ENCODE results near the gene GRIK3. TPM values are rescaled to one million over a fixed set of nuclear protein-coding genes. Genes with fewer than 3 reads are reported as not detected.

GRIK3 gene
- total and polyA plus RNA-seq, 2 of the 8 experiments (the other 6 are each of a cell fraction or from before 2014, with no cell fraction given), result 2.1 to 3.4 TPM

DNA sequence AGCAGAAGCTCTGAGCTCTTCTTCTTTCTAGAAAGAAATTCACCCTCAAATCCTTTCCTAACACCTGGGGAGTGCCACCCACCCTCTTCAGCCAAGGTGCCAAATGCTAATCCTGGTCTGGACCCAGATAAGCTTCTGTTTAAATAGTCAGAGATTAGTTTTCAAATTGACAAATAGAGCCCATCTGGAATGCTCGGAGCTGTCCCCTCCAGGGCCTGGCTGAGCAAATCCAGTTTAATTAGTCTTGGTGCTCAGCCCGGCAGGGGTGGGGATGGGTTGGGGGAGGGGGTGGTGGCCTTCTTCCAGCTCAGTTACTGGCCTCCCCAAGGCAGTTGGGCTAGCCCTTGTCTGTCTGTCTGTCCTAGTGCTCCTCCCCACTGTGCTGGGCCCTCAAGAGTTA lies 269.5 kb downstream of the GRIK3 start:
- no peak overlapping the region for H2BK15ac ChIP-seq (ENCODE audit: low read length)
- peaks cover 6% of the 10 kb centered on the region; the same call in 1 of the 2 replicates for H3K23me2 ChIP-seq (ENCODE audit: low read depth, low read length)
- H3K27ac ChIP-seq (ENCODE audit: low read depth, low read length), result no peak overlapping the region
- H2AK5ac ChIP-seq (ENCODE audit: low read depth, low read length), result no peak overlapping the region
- no peak overlapping the region for H3K14ac ChIP-seq (ENCODE audit: insufficient read length)
- no peaks in the 10 kb centered on the region for H3K27me3 ChIP-seq (replicated peaks in 1 of 4; ENCODE audit: control insufficient read depth in 3 of 4, extremely low read depth in 1 of 4, insufficient read depth in 3 of 4, low read length in 3 of 4)
- H3K4me2 ChIP-seq (ENCODE audit: insufficient read depth in 1 of 2, low read depth in 2 of 2, low read length in 2 of 2), result peak overlapping the region in 1 of 2 experiments; percentile 47; a peak in 2 of 4 replicates
- H4K5ac ChIP-seq (ENCODE audit: insufficient read length, low read depth, low read length), result no peak overlapping the region
- no peak for FAIRE-seq
- 0 out of 2 replicates have a peak overlapping the region, but pooled peaks have one; percentile 72 for H2BK20ac ChIP-seq (ENCODE audit: low read length)
- H3K4ac ChIP-seq (replicated peaks; ENCODE audit: insufficient read length, low read depth, low read length), result no peak overlapping the region
- no peak overlapping the region for H3K4me3 ChIP-seq (ENCODE audit: extremely low read depth in 1 of 4, insufficient read depth in 2 of 4, low read depth in 3 of 4, low read length in 4 of 4)
- ChIA-PET CTCF (ENCODE audit: partially characterized antibody) (interaction anchor here (0.7 to 2.2 kb wide), 5 partner anchors 18 to 176 kb away, joined by 3 to 7 read pairs (median 3); no protein-coding TSS in a partner anchor), POLR2A (ENCODE audit: partially characterized antibody) (interaction anchor here (1.3 to 1.7 kb wide), 2 partner anchors 13 to 100 kb away, joined by 4 read pairs; no protein-coding TSS in a partner anchor)
- no peak overlapping the region for H3K23ac ChIP-seq (ENCODE audit: insufficient read length)
- H4K91ac ChIP-seq (replicated peaks; ENCODE audit: insufficient read length, low read length), result no peak overlapping the region
- no peaks in the 10 kb centered on the region for H4K20me1 ChIP-seq (replicated peaks in 1 of 2; ENCODE audit: control insufficient read depth in 1 of 2, insufficient read depth in 2 of 2, low read length in 2 of 2)
- no peak overlapping the region for H3K9ac ChIP-seq (replicated peaks in 1 of 4; ENCODE audit: extremely low read depth in 1 of 4, low read depth in 3 of 4, low read length in 3 of 4)
- H2BK120ac ChIP-seq (replicated peaks; ENCODE audit: low read depth, low read length), result no peak overlapping the region
- no peak for DNase-seq (ENCODE audit: low read depth in 1 of 2, low spot score in 2 of 2)
- no peaks in the 10 kb centered on the region for H3K79me1 ChIP-seq (ENCODE audit: low read depth, low read length)
- no peaks in the 10 kb centered on the region for H3K79me2 ChIP-seq (ENCODE audit: control insufficient read depth in 1 of 2, insufficient read depth in 2 of 2, low read length in 2 of 2)
- no peak for TF ChIP-seq NANOG (IDR thresholded peaks at IDR 0.05; ENCODE audit: insufficient read depth, low read depth, low read length, poor library complexity, severe bottlenecking)
- TF ChIP-seq POU5F1 (IDR thresholded peaks at IDR 0.05; ENCODE audit: low read depth, low read length), result no peak
- TF ChIP-seq EZH2 (IDR thresholded peaks at IDR 0.05; ENCODE audit: low read depth, low read length, severe bottlenecking), result no peak
- no peak for TF ChIP-seq BRCA1 (IDR thresholded peaks at IDR 0.05; ENCODE audit: low read depth, low read length)
- TF ChIP-seq KDM5A (IDR thresholded peaks at IDR 0.05; ENCODE audit: low read length), result no peak
- TF ChIP-seq CBX5 (IDR thresholded peaks at IDR 0.05; ENCODE audit: low read depth, low read length), result no peak
- no peak for TF ChIP-seq YY1 (IDR thresholded peaks at IDR 0.05; ENCODE audit: low read depth, low read length)
- TF ChIP-seq SAP30 (IDR thresholded peaks at IDR 0.05; ENCODE audit: insufficient read depth, insufficient replicate concordance, low read length), result no peak
- no peak for TF ChIP-seq TCF12 (IDR thresholded peaks at IDR 0.05; ENCODE audit: low read depth, low read length)
- WGBS, 2 experiments (ENCODE audit: extremely low coverage in 1 of 2, insufficient coverage in 1 of 2, insufficient read length in 1 of 2, insufficient replicate concordance in 2 of 2, low coverage in 1 of 2, low lambda C conversion rate in 2 of 2, missing lambda C conversion rate in 1 of 2), result 77% methylated on average over 2 of the region's 2 CpGs; no CpG with 5 or more reads in 1 of the 2 experiments
- no peak overlapping the region for H3K56ac ChIP-seq (replicated peaks; ENCODE audit: insufficient read length, low read depth, low read length)
- 0 out of 2 replicates have a peak overlapping the region, but pooled peaks have one; percentile 50 for H2BK12ac ChIP-seq (ENCODE audit: low read depth, low read length)
- no peak overlapping the region for H2AFZ ChIP-seq (ENCODE audit: low read length)
- peak overlapping the region; percentile 83; the same call in 1 of the 2 replicates for H3K18ac ChIP-seq (ENCODE audit: extremely low read depth, low read length)
- no peaks in the 10 kb centered on the region for H3K36me3 ChIP-seq (ENCODE audit: control insufficient read depth in 2 of 4, insufficient read depth in 4 of 4, low read length in 3 of 4)
- peaks cover 4 to 20% (median 18%) of the 10 kb centered on the region in 4 experiments for H3K4me1 ChIP-seq (replicated peaks in 1 of 4; ENCODE audit: control insufficient read depth in 3 of 4, insufficient read depth in 4 of 4, low read length in 3 of 4)
- no peak overlapping the region for H4K8ac ChIP-seq (ENCODE audit: extremely low read depth, insufficient read depth, low read length)
- H2BK5ac ChIP-seq (ENCODE audit: low read depth, low read length), result no peak overlapping the region
- H3K9me3 ChIP-seq (ENCODE audit: insufficient read depth in 2 of 2, low read depth in 1 of 2, low read length in 1 of 2), result peaks cover 0 to 3% of the 10 kb centered on the region in 2 experiments; a peak in 1 of 4 replicates
